Spleen (tissue), 11 donors: ENCODE data around the gene GCSAM. TPM values are rescaled to one million over a fixed set of nuclear protein-coding genes. Genes with fewer than 3 reads are reported as not detected.
"Not testable (repeated sequence)": the region's sequence is repeated elsewhere in the genome, so short reads cannot be mapped to it uniquely, and the experiment has no call there.

Source experiments
- DNase-seq: peaks from one replicate; pipeline ENCODE4 v3.0.0-alpha.2; 2020
- H3K27ac ChIP-seq, 8 donors: fragments of 200-600 bp; sonication (generic) in 7 of 8; 1 replicate in 4 of 8; 2 replicates in 4 of 8; pipeline versions ENCODE4 v1.5.0 to v1.8.0; 2016 to 2021; ENCODE audit warnings: inconsistent platforms in 4 of 8, mild to moderate bottlenecking in 4 of 8, moderate library complexity in 1 of 8
- H3K27me3 ChIP-seq, 7 donors: fragments of 200-600 bp; sonication (generic) in 6 of 7; replicated peaks in 1 of 7; 1 replicate in 4 of 7; 2 replicates in 3 of 7; pipeline versions ENCODE4 v1.5.0 to v1.8.0; 2016 to 2021; ENCODE audit warnings: inconsistent platforms in 3 of 7, mild to moderate bottlenecking in 1 of 7
- H3K36me3 ChIP-seq, 6 donors: fragments of 200-600 bp; sonication (generic) in 5 of 6; 1 replicate in 4 of 6; 2 replicates in 2 of 6; pipeline versions ENCODE4 v1.5.0 to v1.8.0; 2016 to 2021; ENCODE audit warnings: inconsistent platforms in 2 of 6
- H3K4me1 ChIP-seq, 6 donors: fragments of 200-600 bp; sonication (generic) in 5 of 6; 1 replicate in 3 of 6; 2 replicates in 3 of 6; pipeline versions ENCODE4 v1.5.0 to v1.8.0; 2016 to 2021; ENCODE audit warnings: inconsistent platforms in 3 of 6
- H3K4me3 ChIP-seq, 8 donors: fragments of 200-600 bp; sonication (generic) in 7 of 8; 1 replicate in 4 of 8; 2 replicates in 4 of 8; pipeline versions ENCODE4 v1.5.0 to v1.8.0; 2016 to 2021; ENCODE audit warnings: inconsistent platforms in 4 of 8, mild to moderate bottlenecking in 4 of 8, moderate library complexity in 2 of 8
- H3K9me3 ChIP-seq, 8 donors: fragments of 200-600 bp; sonication (generic) in 7 of 8; 1 replicate in 4 of 8; 2 replicates in 4 of 8; pipeline versions ENCODE4 v1.5.0 to v1.8.0; 2016 to 2021; ENCODE audit warnings: inconsistent platforms in 4 of 8
- POLR2A ChIP-seq, 3 donors: fragments of 450-650 bp; IDR thresholded peaks; one replicate each; pipeline ENCODE4 v1.5.1; 2017; ENCODE audit warnings: antibody characterized with exemption in 3 of 3, mild to moderate bottlenecking in 1 of 3
- POLR2AphosphoS5 ChIP-seq, 3 donors: sonication (generic); formaldehyde crosslinking; IDR thresholded peaks; one replicate each; pipeline ENCODE4 v1.5.1; 2017; ENCODE audit warnings: antibody characterized with exemption in 3 of 3
- WGBS, 5 donors: extraction: QIAGEN DNeasy Blood & Tissue Kit in 3 of 5; methylation state at CpG; one replicate each; pipeline versions ENCODE4 v1.1.5 to v1.1.7; 2013 to 2018; 5-methylcytosine and 5-hydroxymethylcytosine counted together
- intact Hi-C: fragments of 100-400 bp; cut with DNase I; formaldehyde crosslinking; loops from one replicate; pipeline ENCODE4 v1.15.0; 2023; ENCODE audit warnings: low total_unique reads
- polyA plus RNA-seq, 3 donors: library from polyadenylated mRNA; stranded (reverse); fragments of 200-250 nt; gene quantifications; one replicate each; pipeline ENCODE4 v1.2.1, GENCODE V29; 2013
- total RNA-seq, 7 donors: library from RNA; depleted of rRNA in 3 of 7; stranded (reverse); fragments of >200 nt in 3 of 7; fragmentation: NEBNext Ultra II Directional in 4 of 7; extraction: Animal tissue kit (Norgen Biotek cat#: 25700) in 4 of 7; gene quantifications; one replicate each; pipeline versions ENCODE4 v1.1.0 to v1.2.1, GENCODE V29; 2016 to 2021
- TF ChIP-seq, protein P1 (sequence below), 11 experiments: fragments of 200-600 bp in 7 of 11; fragments of 450-650 bp in 4 of 11; sonication (generic) in 4 of 11; IDR thresholded peaks in 8 of 11; conservative IDR thresholded peaks in 3 of 11; 1 replicate in 7 of 11; 2 replicates in 4 of 11; pipeline versions ENCODE4 v1.4.0 to v1.8.0; 2016 to 2021; ENCODE audit warnings: antibody characterized with exemption in 11 of 11, inconsistent platforms in 4 of 11, mild to moderate bottlenecking in 1 of 11
- donor health status: healthy with polysubstance abuse.
- donor health status: DM: no; HTN: no; CAD: no; lungs with moderate emphysema.
- donor health status: DM: no; HTN: no; CAD: no.
- donor health status: Bipolar disorder and iron deficiency.
- donor health status: healthy.
- donor health status: DM: no; HTN: no; CAD: no.
- donor health status: DM: yes; HTN: yes; CAD: no.

GCSAM gene
- total and polyA plus RNA-seq, 10 donors, result 2.7 to 20.9 (median 8.9) TPM

DNA sequence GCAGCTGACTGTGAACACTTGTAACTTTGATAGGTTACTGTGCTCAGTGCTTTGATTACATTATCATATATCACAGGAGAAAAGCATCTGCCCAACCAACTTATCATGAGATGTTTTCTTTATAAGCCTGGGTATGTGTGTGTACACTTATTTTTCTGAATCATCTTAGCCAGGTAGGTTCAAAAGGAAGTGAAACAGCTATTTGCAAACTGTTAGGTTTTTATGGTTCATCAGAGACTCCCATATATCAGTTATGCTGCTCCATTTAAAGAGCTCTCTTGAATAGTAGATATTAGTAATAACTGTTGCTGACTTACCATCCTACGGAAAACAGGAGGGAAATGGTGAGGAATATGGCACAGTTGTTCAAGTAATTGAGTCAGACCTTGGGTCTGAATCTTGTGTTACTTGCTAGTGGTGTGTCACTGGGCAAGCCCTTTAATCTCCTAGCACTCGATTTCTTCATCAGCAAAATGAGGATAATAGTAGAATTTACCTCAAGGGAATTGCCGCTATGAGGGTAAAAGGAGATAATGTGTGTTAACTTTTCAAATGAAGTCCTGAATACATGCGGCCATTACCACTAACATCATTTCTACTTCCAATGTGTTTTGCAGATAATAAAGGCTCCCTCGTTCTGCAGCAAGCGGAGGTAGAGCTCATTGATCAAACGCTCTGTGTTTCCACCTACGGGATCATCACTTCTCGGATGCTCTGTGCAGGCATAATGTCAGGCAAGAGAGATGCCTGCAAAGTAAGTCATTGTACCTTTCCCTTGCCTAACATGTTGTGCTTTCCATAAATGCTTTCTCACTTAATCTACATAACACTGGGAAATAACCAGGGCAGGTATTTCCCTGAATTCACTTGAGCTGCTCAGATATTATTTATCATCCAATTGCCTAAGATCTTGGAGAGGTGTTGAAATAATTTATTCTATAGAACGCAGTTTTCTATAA, 54.6 kb downstream of the GCSAM start:
- intact Hi-C loops, result no loop called here
- 82 to 90% (median 84%) methylated on average over 10 of the region's 10 CpGs for WGBS, 5 donors
- TF ChIP-seq POLR2AphosphoS5 (IDR thresholded peaks at IDR 0.05), result no peak
- no peak for TF ChIP-seq POLR2A (IDR thresholded peaks at IDR 0.05)
- TF ChIP-seq, protein P1, sequence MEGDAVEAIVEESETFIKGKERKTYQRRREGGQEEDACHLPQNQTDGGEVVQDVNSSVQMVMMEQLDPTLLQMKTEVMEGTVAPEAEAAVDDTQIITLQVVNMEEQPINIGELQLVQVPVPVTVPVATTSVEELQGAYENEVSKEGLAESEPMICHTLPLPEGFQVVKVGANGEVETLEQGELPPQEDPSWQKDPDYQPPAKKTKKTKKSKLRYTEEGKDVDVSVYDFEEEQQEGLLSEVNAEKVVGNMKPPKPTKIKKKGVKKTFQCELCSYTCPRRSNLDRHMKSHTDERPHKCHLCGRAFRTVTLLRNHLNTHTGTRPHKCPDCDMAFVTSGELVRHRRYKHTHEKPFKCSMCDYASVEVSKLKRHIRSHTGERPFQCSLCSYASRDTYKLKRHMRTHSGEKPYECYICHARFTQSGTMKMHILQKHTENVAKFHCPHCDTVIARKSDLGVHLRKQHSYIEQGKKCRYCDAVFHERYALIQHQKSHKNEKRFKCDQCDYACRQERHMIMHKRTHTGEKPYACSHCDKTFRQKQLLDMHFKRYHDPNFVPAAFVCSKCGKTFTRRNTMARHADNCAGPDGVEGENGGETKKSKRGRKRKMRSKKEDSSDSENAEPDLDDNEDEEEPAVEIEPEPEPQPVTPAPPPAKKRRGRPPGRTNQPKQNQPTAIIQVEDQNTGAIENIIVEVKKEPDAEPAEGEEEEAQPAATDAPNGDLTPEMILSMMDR (IDR thresholded peaks at IDR 0.05 in 8 of 11, conservative IDR thresholded peaks at IDR 0.05 in 3 of 11), result no peak

DNA sequence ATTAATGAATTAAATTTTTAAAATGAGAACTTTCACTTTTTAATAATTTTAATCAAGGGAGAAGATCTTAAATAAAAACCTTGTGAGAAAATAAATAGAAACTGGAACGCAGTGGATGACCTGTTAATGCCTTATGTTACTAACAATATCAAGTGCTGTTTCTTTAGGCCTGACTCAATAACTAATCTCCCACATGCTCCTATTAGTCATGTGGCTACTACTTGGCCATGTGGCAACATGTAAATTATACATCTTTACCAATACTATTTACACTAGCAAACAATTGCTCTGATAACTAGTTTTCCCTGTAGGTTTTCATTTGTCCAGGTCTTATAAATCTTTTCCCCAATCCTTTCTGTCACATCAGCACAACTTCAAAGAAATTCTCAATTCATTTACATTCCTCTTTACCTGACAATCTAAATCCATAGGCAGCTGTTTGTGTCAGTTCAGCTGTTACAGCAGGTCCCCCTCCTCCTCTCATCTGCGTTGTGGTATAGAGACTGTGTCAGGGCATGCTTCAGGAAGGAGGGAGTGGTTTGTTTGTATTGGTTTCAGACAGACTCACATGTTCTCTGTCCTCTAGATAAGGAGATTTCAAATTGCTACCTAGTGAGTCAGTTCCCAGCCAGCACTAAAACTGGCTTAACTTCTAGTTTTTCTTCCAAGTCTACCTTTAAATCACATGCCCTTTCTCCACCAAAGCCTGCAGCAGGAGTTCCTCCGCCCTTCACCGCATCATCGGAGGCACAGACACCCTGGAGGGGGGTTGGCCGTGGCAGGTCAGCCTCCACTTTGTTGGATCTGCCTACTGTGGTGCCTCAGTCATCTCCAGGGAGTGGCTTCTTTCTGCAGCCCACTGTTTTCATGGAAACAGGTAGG, 58.2 kb downstream of the GCSAM start:
- intact Hi-C loops, result no loop called here
- peaks cover 0 to 14% (median 0%) of the 10 kb centered on the region in 7 donors for H3K27me3 ChIP-seq
- H3K27ac ChIP-seq, result no peak overlapping the region
- H3K36me3 ChIP-seq, result no peaks in the 10 kb centered on the region
- TF ChIP-seq POLR2AphosphoS5 (IDR thresholded peaks at IDR 0.05), result no peak
- TF ChIP-seq, protein P1 (IDR thresholded peaks at IDR 0.05 in 8 of 11, conservative IDR thresholded peaks at IDR 0.05 in 3 of 11), result no peak
- no peak for TF ChIP-seq POLR2A (IDR thresholded peaks at IDR 0.05)
- H3K4me3 ChIP-seq, result no peak overlapping the region
- H3K4me1 ChIP-seq, result no peaks in the 10 kb centered on the region
- DNase-seq, result peak; percentile 69
- H3K9me3 ChIP-seq, result no peaks in the 10 kb centered on the region
- 61 to 67% (median 64%) methylated on average over 6 of the region's 6 CpGs for WGBS, 5 donors

More for the DNA sequence above, 54.6 kb downstream of the GCSAM start:
- H3K4me1 ChIP-seq, result no peaks in the 10 kb centered on the region
- H3K36me3 ChIP-seq, result no peaks in the 10 kb centered on the region
- DNase-seq, result no peak
- H3K9me3 ChIP-seq, result no peaks in the 10 kb centered on the region
- peaks cover 0 to 14% (median 0%) of the 10 kb centered on the region in 7 donors for H3K27me3 ChIP-seq
- no peak overlapping the region for H3K27ac ChIP-seq
- H3K4me3 ChIP-seq, result no peak overlapping the region

DNA sequence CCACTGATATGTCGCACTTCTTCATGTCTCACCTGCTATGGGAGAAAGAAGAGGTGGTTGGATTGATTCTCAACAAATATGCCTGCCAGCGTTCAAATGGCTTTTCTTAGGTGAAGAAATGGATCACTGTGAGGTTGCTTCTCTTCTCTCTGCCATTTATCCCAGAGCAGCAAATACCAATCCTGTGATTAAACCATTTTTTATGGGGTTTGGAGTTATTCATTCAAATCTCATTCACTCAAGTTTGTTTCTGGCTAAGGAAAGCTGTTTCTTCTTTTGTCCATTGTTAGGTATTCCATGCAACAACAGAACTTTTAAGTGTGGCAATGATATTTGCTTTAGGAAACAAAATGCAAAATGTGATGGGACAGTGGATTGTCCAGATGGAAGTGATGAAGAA, 59.0 kb downstream of the GCSAM start:
- H3K4me3 ChIP-seq, result no peak overlapping the region

DNA sequence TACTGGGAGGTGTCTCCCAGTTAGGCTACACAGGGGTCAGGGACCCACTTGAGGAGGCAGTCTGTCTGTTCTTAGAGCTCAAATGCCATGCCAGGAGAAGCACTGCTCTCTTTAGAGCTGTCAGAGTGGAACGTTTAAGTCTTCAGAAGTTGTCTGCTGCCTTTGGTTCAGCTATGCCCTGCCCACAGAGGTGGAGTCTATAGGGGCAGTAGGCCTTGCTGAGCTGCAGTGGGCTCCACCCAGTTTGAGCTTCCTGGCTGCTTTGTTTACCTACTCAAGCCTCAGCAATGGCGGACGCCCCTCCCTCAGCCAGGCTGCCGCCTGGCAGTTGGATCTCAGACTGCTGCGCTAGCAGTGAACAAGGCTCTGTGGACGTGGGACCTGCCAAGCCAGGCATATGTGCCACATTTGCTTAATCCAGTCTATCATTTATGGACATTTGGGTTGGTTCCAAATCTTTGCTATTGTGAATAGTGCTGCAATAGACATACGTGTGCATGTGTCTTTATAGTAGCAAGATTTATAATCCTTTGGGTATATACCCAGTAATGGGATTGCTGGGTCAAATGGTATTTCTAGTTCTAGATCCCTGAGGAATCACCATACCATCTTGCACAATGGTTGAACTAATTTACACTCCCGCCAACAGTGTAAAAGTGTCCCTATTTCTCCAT, 60.5 kb downstream of the GCSAM start:
- H3K4me1 ChIP-seq, H3K36me3 ChIP-seq, H3K9me3 ChIP-seq, intact Hi-C loops: not testable (repeated sequence)
- peak overlapping the region in 1 of 8 donors; percentile 24 for H3K4me3 ChIP-seq
- 77 to 90% (median 83%) methylated on average over 7 to 8 of the region's 8 CpGs for WGBS, 5 donors
- DNase-seq, result peak; percentile 76
- peak overlapping the region in 1 of 8 donors; percentile 58 for H3K27ac ChIP-seq
- H3K27me3 ChIP-seq, result peaks cover 0 to 14% (median 0%) of the 10 kb centered on the region in 7 donors

More for the DNA sequence above, 59.0 kb downstream of the GCSAM start:
- intact Hi-C loops, result no loop called here
- DNase-seq, result no peak
- no peaks in the 10 kb centered on the region for H3K9me3 ChIP-seq
- TF ChIP-seq POLR2A (IDR thresholded peaks at IDR 0.05), result no peak
- no peak for TF ChIP-seq POLR2AphosphoS5 (IDR thresholded peaks at IDR 0.05)
- TF ChIP-seq, protein P1 (IDR thresholded peaks at IDR 0.05 in 8 of 11, conservative IDR thresholded peaks at IDR 0.05 in 3 of 11), result no peak
- peaks cover 0 to 14% (median 0%) of the 10 kb centered on the region in 7 donors for H3K27me3 ChIP-seq
- H3K27ac ChIP-seq, result no peak overlapping the region
- H3K4me1 ChIP-seq, result no peaks in the 10 kb centered on the region
- WGBS, 5 donors, result 87 to 95% (median 89%) methylated on average over 2 of the region's 2 CpGs
- H3K36me3 ChIP-seq, result no peaks in the 10 kb centered on the region
